GM13976 (cell line): ENCODE measurements around the gene PDCD1LG2.

ENCODE experiments used
- DNase-seq: peaks from one replicate; pipeline ENCODE4 v3.0.0; 2012; ENCODE audit warnings: low spot score
- CTCF ChIP-seq: IDR thresholded peaks from 2 replicates; pipeline ENCODE4 v1.5.1; 2012; ENCODE audit warnings: borderline replicate concordance, mild to moderate bottlenecking; ENCODE audit not compliant: insufficient read depth; ENCODE audit errors: extremely low read depth, missing control alignments, control extremely low read depth
- in situ Hi-C: fragments of 300-500 bp; cut with MboI; formaldehyde crosslinking; loops from one replicate; pipeline ENCODE4 v1.12.0; 2022; ENCODE audit warnings: low sequenced_read_pairs, mixed read lengths, inconsistent platforms; ENCODE audit not compliant: unreplicated experiment

Gene PDCD1LG2

GRCh38 chr9:5608298-5609225 lies 98.2 kb downstream of the PDCD1LG2 start:
- no peak for DNase-seq
- in situ Hi-C loops = no loop called here
- peak; percentile 9 for TF ChIP-seq CTCF

- DNase-seq = no peak
- no peak for TF ChIP-seq CTCF
- in situ Hi-C loops = no loop called here
These were observed 98.9 kb downstream of the PDCD1LG2 start for GRCh38 chr9:5609226-5609596.

GRCh38 chr9:5610491-5610890 lies 100.2 kb downstream of the PDCD1LG2 start:
- in situ Hi-C loops = no loop called here
- DNase-seq = no peak

GRCh38 chr9:5611321-5612184 lies 101.2 kb downstream of the PDCD1LG2 start:
- no peak for TF ChIP-seq CTCF
- in situ Hi-C loops = no loop called here
- DNase-seq = no peak

More at GRCh38 chr9:5610491-5610890, 100.2 kb downstream of the PDCD1LG2 start:
- no peak for TF ChIP-seq CTCF

GRCh38 chr9:5612185-5612530 lies 101.8 kb downstream of the PDCD1LG2 start:
- TF ChIP-seq CTCF = no peak
- no peak for DNase-seq
- in situ Hi-C loops = no loop called here

- no peak for TF ChIP-seq CTCF
- DNase-seq = no peak
- in situ Hi-C loops = no loop called here
These were observed 103.9 kb downstream of the PDCD1LG2 start for GRCh38 chr9:5614192-5614591.
